Pancreas (tissue), 10 donors: ENCODE measurements around the gene EPHA10. TPM values are rescaled to one million over a fixed set of nuclear protein-coding genes. Genes with fewer than 3 reads are reported as not detected.

Source experiments
- ATAC-seq, 4 donors: fragments of 200-7000 bp; cut with Tn5 transposase; one replicate each; pipeline versions ENCODE4 v1.8.0 to v1.9.1; 2020; ENCODE audit warnings: mild to moderate bottlenecking in 4 of 4, moderate library complexity in 4 of 4
- DNase-seq, 6 donors: peaks; one replicate each; pipeline ENCODE4 v3.0.0-alpha.2; 2020
- FAIRE-seq: peaks from 2 replicates; lab custom pipeline; 2012; peaks lifted over from hg19 to GRCh38; lab: Jason Lieb, UNC
- H3K27ac ChIP-seq, 4 donors: fragments of 200-600 bp; sonication (generic); 1 replicate in 3 of 4; 2 replicates in 1 of 4; pipeline versions ENCODE4 v1.5.0 to v1.8.0; 2020
- H3K27me3 ChIP-seq, 4 donors: fragments of 200-600 bp; one replicate each; pipeline ENCODE4 v1.8.0; 2021
- H3K36me3 ChIP-seq, 3 donors: fragments of 200-600 bp; sonication (generic) in 1 of 3; one replicate each; pipeline versions ENCODE4 v1.5.0 to v1.8.0; 2020 to 2021
- H3K4me1 ChIP-seq, 3 donors: fragments of 200-600 bp; one replicate each; pipeline ENCODE4 v1.8.0; 2021
- H3K4me3 ChIP-seq, 4 donors: fragments of 200-600 bp; sonication (generic) in 2 of 4; one replicate each; pipeline versions ENCODE4 v1.5.0 to v1.8.0; 2020 to 2021
- H3K9me3 ChIP-seq, 4 donors: fragments of 200-600 bp; one replicate each; pipeline ENCODE4 v1.8.0; 2021
- WGBS, 2 donors: extraction: QIAGEN DNeasy Blood & Tissue Kit; methylation state at CpG; one replicate each; pipeline ENCODE4 v1.1.7; 2013; 5-methylcytosine and 5-hydroxymethylcytosine counted together
- intact Hi-C, 3 donors: fragments of 100-400 bp; cut with DNase I; formaldehyde crosslinking; loops; one replicate each; pipeline versions ENCODE4 v1.11.1 to v1.14.2; 2022
- polyA plus RNA-seq, 2 donors: library from polyadenylated mRNA; stranded (reverse); fragments of 200-250 nt; gene quantifications; one replicate each; pipeline ENCODE4 v1.2.3, GENCODE V29; 2013
- total RNA-seq, 6 donors: library from RNA; stranded (reverse); fragmentation: NEBNext Ultra II Directional in 4 of 6; extraction: Animal tissue kit (Norgen Biotek cat#: 25700) in 4 of 6; gene quantifications; one replicate each; pipeline versions ENCODE4 v1.2.1 to v1.2.4, GENCODE V29; 2021 to 2023
- TF ChIP-seq, protein P1 (sequence below), 4 donors: fragments of 200-600 bp; sonication (generic) in 3 of 4; IDR thresholded peaks; one replicate each; pipeline versions ENCODE4 v1.5.0 to v1.8.0; 2021; ENCODE audit warnings: antibody characterized with exemption in 4 of 4
- donor health status: healthy with polysubstance abuse.
- donor health status: DM: no; HTN: no; CAD: no; lungs with moderate emphysema.
- donor health status: DM: no; HTN: no; CAD: no.
- donor health status: control.
- donor health status: control.
- donor health status: Bipolar disorder and iron deficiency.
- donor health status: DM: yes; HTN: yes; CAD: no.
- donor health status: DM: no; HTN: no; CAD: no.
- donor health status: DM: no; HTN: no; CAD: no.
- donor health status: DM: yes; HTN: yes; CAD: no.

EPHA10 gene
- total and polyA plus RNA-seq, 8 donors = 1.7 to 3.8 (median 2.2) TPM

DNA sequence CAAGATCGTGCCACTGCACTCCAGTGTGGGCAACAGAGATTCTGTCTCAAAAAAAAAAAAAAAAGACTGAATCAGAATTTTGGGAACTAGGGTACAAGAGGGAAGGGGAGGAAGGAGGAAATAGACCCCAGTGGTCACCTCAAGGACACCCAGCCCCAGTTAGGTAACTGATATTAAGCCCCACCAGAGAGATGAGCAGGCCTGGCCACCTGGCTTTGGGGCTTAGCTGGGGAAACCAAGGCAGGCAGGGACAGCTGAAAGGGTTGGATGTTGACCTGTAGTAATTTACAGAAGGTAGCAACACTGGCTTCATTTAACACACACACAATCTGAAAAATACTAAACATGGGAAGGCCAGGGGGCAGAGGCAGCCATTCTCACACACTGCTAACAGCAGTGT is 37.5 kb upstream of the EPHA10 start:
- Histone ChIP-seq H3K4me3 (no peak overlapping the region), H3K27ac (no peak overlapping the region), H3K4me1 (peaks cover 0 to 8% (median 5%) of the 10 kb centered on the region in 3 donors), H3K9me3 (no peaks in the 10 kb centered on the region), H3K36me3 (peaks cover 8 to 41% (median 33%) of the 10 kb centered on the region in 3 donors), H3K27me3 (no peaks in the 10 kb centered on the region)
- 98 to 100% methylated on average over 1 of the region's 1 CpG for WGBS, 2 donors
- intact Hi-C loops = no loop called here
- no peak for FAIRE-seq
- TF ChIP-seq, protein P1, sequence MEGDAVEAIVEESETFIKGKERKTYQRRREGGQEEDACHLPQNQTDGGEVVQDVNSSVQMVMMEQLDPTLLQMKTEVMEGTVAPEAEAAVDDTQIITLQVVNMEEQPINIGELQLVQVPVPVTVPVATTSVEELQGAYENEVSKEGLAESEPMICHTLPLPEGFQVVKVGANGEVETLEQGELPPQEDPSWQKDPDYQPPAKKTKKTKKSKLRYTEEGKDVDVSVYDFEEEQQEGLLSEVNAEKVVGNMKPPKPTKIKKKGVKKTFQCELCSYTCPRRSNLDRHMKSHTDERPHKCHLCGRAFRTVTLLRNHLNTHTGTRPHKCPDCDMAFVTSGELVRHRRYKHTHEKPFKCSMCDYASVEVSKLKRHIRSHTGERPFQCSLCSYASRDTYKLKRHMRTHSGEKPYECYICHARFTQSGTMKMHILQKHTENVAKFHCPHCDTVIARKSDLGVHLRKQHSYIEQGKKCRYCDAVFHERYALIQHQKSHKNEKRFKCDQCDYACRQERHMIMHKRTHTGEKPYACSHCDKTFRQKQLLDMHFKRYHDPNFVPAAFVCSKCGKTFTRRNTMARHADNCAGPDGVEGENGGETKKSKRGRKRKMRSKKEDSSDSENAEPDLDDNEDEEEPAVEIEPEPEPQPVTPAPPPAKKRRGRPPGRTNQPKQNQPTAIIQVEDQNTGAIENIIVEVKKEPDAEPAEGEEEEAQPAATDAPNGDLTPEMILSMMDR (IDR thresholded peaks at IDR 0.05) = no peak
- no peak for DNase-seq
- no peak for ATAC-seq

DNA sequence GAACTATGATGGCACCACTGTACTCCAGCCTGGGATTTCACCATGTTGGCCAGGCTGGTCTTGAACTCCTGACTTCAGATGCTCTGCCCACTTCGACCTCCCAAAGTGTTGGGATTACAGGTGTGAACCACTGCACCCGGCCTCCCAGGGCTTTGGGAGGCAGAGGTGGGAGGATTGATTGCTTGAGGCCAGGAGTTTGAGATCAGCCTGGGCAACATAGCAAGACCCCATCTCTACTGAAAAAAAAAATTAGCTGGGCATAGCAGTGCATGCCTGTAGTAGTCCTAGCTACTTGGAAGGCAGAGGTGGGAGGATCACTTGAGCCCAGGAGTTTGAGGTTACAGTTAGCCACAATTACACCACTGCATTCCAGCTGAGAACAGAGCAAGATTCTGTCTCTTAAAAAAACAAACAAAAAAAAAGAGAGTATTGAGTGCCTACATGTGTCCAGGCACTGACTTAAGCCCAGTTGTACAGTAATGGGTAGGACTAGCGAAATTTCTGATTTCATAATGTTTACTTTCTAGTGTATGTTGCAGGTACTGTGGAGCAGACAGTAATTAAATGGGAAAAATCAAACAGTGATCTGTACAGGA is 32.9 kb upstream of the EPHA10 start:
- FAIRE-seq = no peak
- TF ChIP-seq, protein P1 (IDR thresholded peaks at IDR 0.05) = no peak

DNA sequence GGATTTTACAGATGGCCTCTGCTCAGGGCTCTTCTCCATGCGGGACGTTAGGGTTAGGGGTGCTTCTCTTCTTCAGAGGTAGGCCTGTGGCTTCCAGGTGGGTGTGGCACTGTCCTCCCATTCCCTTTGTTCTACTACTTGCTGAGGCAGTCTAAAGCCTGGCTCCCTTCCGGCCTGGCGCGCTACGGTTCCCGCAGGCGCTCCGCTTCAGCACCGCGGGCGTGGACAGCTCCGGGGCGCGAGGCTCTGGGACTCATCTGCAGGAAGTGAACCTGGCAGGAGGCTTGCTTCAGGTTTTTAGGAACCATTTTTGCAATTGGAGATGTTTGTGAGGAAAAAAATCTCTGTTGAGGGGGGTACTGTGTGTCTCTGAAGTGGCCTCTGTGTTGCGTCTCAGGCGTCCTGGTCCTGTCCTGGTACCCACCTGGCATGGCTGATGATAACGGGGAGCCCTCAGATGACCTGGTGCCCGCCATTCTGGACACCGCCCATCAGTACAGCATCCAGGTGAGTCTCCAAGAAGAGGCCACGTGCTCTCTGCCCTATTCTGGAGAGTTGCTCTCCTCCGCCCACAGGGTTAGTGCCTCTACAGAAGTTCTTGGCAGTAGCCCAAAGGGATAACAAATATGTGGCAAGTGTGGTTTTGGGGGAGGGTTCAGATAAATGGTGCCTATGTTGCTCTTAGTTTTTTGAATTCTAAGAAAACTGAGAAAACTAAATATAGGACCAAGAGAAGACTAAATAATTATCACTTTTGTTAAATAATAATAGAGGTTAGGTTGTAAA is 30.6 kb upstream of the EPHA10 start:
- WGBS, 2 donors = 29 to 32% methylated on average over 22 of the region's 22 CpGs
- peak overlapping the region in 2 of 4 donors; percentile 54 to 62 for H3K4me3 ChIP-seq
- H3K4me1 ChIP-seq = peaks cover 0 to 5% (median 0%) of the 10 kb centered on the region in 3 donors
- no peak overlapping the region for H3K27ac ChIP-seq
- DNase-seq (peak; percentile 37 to 89 (median 72)), ATAC-seq (peak; percentile 60 to 85 (median 78)), FAIRE-seq (no peak)
- TF ChIP-seq, protein P1 (IDR thresholded peaks at IDR 0.05) = no peak
- H3K27me3 ChIP-seq = no peaks in the 10 kb centered on the region
- H3K36me3 ChIP-seq = no peaks in the 10 kb centered on the region
- H3K9me3 ChIP-seq = no peaks in the 10 kb centered on the region
- intact Hi-C loops = no loop called here

More for the DNA sequence above, 32.9 kb upstream of the EPHA10 start:
- Histone ChIP-seq H3K27me3 (no peaks in the 10 kb centered on the region), H3K27ac (no peak overlapping the region), H3K4me3 (no peak overlapping the region), H3K9me3 (no peaks in the 10 kb centered on the region), H3K4me1 (peaks cover 0 to 5% (median 0%) of the 10 kb centered on the region in 3 donors), H3K36me3 (peaks cover 3 to 13% (median 3%) of the 10 kb centered on the region in 3 donors)
- no peak for DNase-seq
- WGBS, 2 donors = 76 to 92% methylated on average over 3 of the region's 3 CpGs
- no peak for ATAC-seq
- intact Hi-C loops = no loop called here

DNA sequence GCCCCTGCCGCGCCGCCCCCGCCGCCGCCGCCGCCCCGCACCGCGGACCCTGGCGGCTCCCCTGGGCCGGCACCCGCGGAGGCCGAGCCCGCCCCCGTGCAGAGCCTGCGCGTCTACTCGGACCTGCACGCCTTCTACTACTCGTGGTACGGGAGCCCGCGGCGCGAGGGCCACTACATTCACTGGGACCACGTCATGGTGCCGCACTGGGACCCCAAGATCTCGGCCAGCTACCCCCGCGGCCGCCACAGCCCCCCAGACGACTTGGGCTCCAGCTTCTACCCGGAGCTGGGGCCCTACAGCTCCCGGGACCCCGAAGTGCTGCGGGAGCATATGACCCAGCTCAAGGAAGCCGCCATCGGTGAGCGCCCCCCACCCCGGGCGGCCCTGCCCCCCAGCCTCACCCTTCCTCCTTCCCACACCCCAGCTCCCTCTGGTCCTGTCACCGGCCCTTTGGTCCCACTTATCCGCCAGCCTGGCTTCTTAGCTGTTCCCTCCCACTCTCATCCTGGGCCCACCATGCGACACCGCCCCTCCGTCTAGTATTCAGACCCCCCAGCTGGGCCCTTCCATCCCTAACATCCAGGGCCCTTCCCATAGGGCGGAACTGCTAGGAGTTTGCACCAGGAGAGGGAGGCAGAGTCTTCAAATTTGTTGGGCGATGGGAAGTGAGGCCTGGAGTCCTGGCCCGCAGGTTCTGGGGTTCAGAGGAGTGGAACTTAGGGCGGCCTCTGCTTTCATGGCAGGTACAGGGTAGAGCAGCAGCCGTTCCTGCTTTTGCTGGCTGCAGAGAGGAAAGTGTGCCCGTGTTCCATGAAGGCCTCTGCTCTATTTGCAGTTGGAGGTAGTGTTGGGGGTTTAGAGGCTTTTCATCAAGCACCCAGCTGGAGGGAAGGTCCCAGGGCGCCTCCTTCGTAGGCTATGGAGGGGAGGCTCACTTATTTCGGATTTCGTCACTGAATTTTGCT is 29.7 kb upstream of the EPHA10 start:
- H3K4me3 ChIP-seq = peak overlapping the region; percentile 37 to 62 (median 51)
- no peak overlapping the region for H3K27ac ChIP-seq
- no peaks in the 10 kb centered on the region for H3K36me3 ChIP-seq
- TF ChIP-seq, protein P1 (IDR thresholded peaks at IDR 0.05) = no peak
- no peak for FAIRE-seq
- DNase-seq = peak in 2 of 6 donors; percentile 36 to 80
- H3K27me3 ChIP-seq = no peaks in the 10 kb centered on the region
- no peaks in the 10 kb centered on the region for H3K9me3 ChIP-seq
- peak; percentile 8 to 26 (median 12) for ATAC-seq
- 15 to 20% methylated on average over 36 to 59 of the region's 59 CpGs for WGBS, 2 donors
- intact Hi-C loops = no loop called here
- H3K4me1 ChIP-seq = peaks cover 0 to 5% (median 0%) of the 10 kb centered on the region in 3 donors
